HEK293 (cell line): ENCODE measurements around the gene TRA2A.

Source experiments
- BCL11A ChIP-seq: fragments of 450-650 bp; formaldehyde crosslinking; IDR thresholded peaks from 2 replicates; pipeline ENCODE4 v1.5.1; 2016; ENCODE audit warnings: low read depth, missing biosample characterization, missing genetic modification characterization
- BCL11B ChIP-seq: fragments of 450-650 bp; formaldehyde crosslinking; IDR thresholded peaks from 2 replicates; pipeline ENCODE4 v1.5.1; 2016; ENCODE audit warnings: low read depth, missing biosample characterization, missing genetic modification characterization
- EGR2 ChIP-seq: fragments of 450-650 bp; formaldehyde crosslinking; IDR thresholded peaks from 2 replicates; pipeline ENCODE4 v1.5.1; 2016; ENCODE audit warnings: low read depth, missing biosample characterization, missing genetic modification characterization
- FEZF1 ChIP-seq: fragments of 450-650 bp; formaldehyde crosslinking; IDR thresholded peaks from 2 replicates; pipeline ENCODE4 v1.5.1; 2016; ENCODE audit warnings: missing biosample characterization, missing genetic modification characterization
- GLI4 ChIP-seq: fragments of 450-650 bp; formaldehyde crosslinking; IDR thresholded peaks from 2 replicates; pipeline ENCODE4 v1.5.1; 2016; ENCODE audit warnings: missing biosample characterization, missing genetic modification characterization
- KLF1 ChIP-seq: fragments of 450-650 bp; formaldehyde crosslinking; IDR thresholded peaks from 2 replicates; pipeline ENCODE4 v1.5.1; 2016; ENCODE audit warnings: missing biosample characterization, missing genetic modification characterization
- MYNN ChIP-seq: fragments of 450-650 bp; formaldehyde crosslinking; IDR thresholded peaks from 2 replicates; pipeline ENCODE4 v1.5.1; 2016; ENCODE audit warnings: missing biosample characterization, missing genetic modification characterization, borderline replicate concordance
- SCRT2 ChIP-seq: fragments of 450-650 bp; formaldehyde crosslinking; IDR thresholded peaks from 2 replicates; pipeline ENCODE4 v1.5.1; 2016; ENCODE audit warnings: missing biosample characterization, missing genetic modification characterization
- SP7 ChIP-seq: fragments of 450-650 bp; formaldehyde crosslinking; IDR thresholded peaks from 2 replicates; pipeline ENCODE4 v1.5.1; 2016; ENCODE audit warnings: missing biosample characterization, missing genetic modification characterization
- TCF7L2 ChIP-seq: IDR thresholded peaks from 2 replicates; pipeline ENCODE4 v1.6.1; 2011; ENCODE audit warnings: low read depth, mild to moderate bottlenecking, inconsistent platforms, low read length, moderate library complexity, borderline replicate concordance
- WT1 ChIP-seq: fragments of 450-650 bp; formaldehyde crosslinking; IDR thresholded peaks from 2 replicates; pipeline ENCODE4 v1.5.1; 2016; ENCODE audit warnings: missing biosample characterization, missing genetic modification characterization
- ZBTB48 ChIP-seq: fragments of 450-650 bp; formaldehyde crosslinking; IDR thresholded peaks from 2 replicates; pipeline ENCODE4 v1.5.1; 2016; ENCODE audit warnings: missing biosample characterization, missing genetic modification characterization
- ZIC2 ChIP-seq: fragments of 450-650 bp; formaldehyde crosslinking; IDR thresholded peaks from 2 replicates; pipeline ENCODE4 v1.5.1; 2016; ENCODE audit warnings: missing biosample characterization, missing genetic modification characterization
- ZNF133 ChIP-seq: fragments of 450-650 bp; formaldehyde crosslinking; IDR thresholded peaks from 2 replicates; pipeline ENCODE4 v1.5.1; 2016; ENCODE audit warnings: missing biosample characterization, missing genetic modification characterization
- ZNF184 ChIP-seq: fragments of 450-650 bp; IDR thresholded peaks from 2 replicates; pipeline ENCODE4 v1.5.1; 2018; ENCODE audit warnings: missing biosample characterization, mild to moderate bottlenecking, missing genetic modification characterization
- ZNF239 ChIP-seq: fragments of 450-650 bp; formaldehyde crosslinking; IDR thresholded peaks from 2 replicates; pipeline ENCODE4 v1.5.1; 2016; ENCODE audit warnings: missing biosample characterization, missing genetic modification characterization
- ZNF24 ChIP-seq: fragments of 450-650 bp; formaldehyde crosslinking; IDR thresholded peaks from 2 replicates; pipeline ENCODE4 v1.5.1; 2016; ENCODE audit warnings: missing biosample characterization, missing genetic modification characterization
- ZNF292 ChIP-seq: fragments of 450-650 bp; formaldehyde crosslinking; IDR thresholded peaks from 2 replicates; pipeline ENCODE4 v1.5.1; 2016; ENCODE audit warnings: low read depth, missing biosample characterization, missing genetic modification characterization, borderline replicate concordance
- ZNF350 ChIP-seq: fragments of 450-650 bp; formaldehyde crosslinking; IDR thresholded peaks from 2 replicates; pipeline ENCODE4 v1.5.0; 2017; ENCODE audit warnings: missing biosample characterization, mild to moderate bottlenecking, missing genetic modification characterization
- ZNF354C ChIP-seq: fragments of 450-650 bp; formaldehyde crosslinking; IDR thresholded peaks from 2 replicates; pipeline ENCODE4 v1.5.1; 2016; ENCODE audit warnings: missing biosample characterization, missing genetic modification characterization, low read depth, borderline replicate concordance
- ZNF473 ChIP-seq: fragments of 450-650 bp; formaldehyde crosslinking; IDR thresholded peaks from 2 replicates; pipeline ENCODE4 v1.5.1; 2017; ENCODE audit warnings: missing biosample characterization, missing genetic modification characterization
- ZNF555 ChIP-seq: fragments of 450-650 bp; formaldehyde crosslinking; conservative IDR thresholded peaks from 2 replicates; pipeline ENCODE4 v1.5.1; 2017; ENCODE audit warnings: missing biosample characterization, mild to moderate bottlenecking, missing genetic modification characterization, inconsistent platforms
- ZNF558 ChIP-seq: fragments of 450-650 bp; formaldehyde crosslinking; IDR thresholded peaks from 2 replicates; pipeline ENCODE4 v1.5.1; 2016; ENCODE audit warnings: missing biosample characterization, missing genetic modification characterization
- ZNF621 ChIP-seq: fragments of 450-650 bp; formaldehyde crosslinking; IDR thresholded peaks from 2 replicates; pipeline ENCODE4 v1.5.1; 2017; ENCODE audit warnings: missing biosample characterization, missing genetic modification characterization
- ZNF704 ChIP-seq: fragments of 450-650 bp; formaldehyde crosslinking; IDR thresholded peaks from 2 replicates; pipeline ENCODE4 v1.5.1; 2016; ENCODE audit warnings: missing biosample characterization, missing genetic modification characterization
- ZNF768 ChIP-seq: fragments of 450-650 bp; formaldehyde crosslinking; IDR thresholded peaks from 2 replicates; pipeline ENCODE4 v1.5.1; 2018; ENCODE audit warnings: missing biosample characterization, mild to moderate bottlenecking, missing genetic modification characterization
- TF ChIP-seq, protein P1 (sequence below): fragments of 450-650 bp; IDR thresholded peaks from 2 replicates; pipeline ENCODE4 v1.5.1; 2018; ENCODE audit warnings: missing biosample characterization, mild to moderate bottlenecking, missing genetic modification characterization
- TF ChIP-seq, protein P2 (sequence below): fragments of 450-650 bp; formaldehyde crosslinking; IDR thresholded peaks from 2 replicates; pipeline ENCODE4 v1.5.1; 2017; ENCODE audit warnings: missing biosample characterization, missing genetic modification characterization
- TF ChIP-seq, protein P3 (sequence below): fragments of 450-650 bp; formaldehyde crosslinking; IDR thresholded peaks from 2 replicates; pipeline ENCODE4 v1.5.1; 2016; ENCODE audit warnings: missing biosample characterization, missing genetic modification characterization
- TF ChIP-seq, protein P4 (sequence below): fragments of 450-650 bp; formaldehyde crosslinking; IDR thresholded peaks from 2 replicates; pipeline ENCODE4 v1.5.0; 2017; ENCODE audit warnings: missing biosample characterization, missing genetic modification characterization, borderline replicate concordance

The TRA2A gene

DNA sequence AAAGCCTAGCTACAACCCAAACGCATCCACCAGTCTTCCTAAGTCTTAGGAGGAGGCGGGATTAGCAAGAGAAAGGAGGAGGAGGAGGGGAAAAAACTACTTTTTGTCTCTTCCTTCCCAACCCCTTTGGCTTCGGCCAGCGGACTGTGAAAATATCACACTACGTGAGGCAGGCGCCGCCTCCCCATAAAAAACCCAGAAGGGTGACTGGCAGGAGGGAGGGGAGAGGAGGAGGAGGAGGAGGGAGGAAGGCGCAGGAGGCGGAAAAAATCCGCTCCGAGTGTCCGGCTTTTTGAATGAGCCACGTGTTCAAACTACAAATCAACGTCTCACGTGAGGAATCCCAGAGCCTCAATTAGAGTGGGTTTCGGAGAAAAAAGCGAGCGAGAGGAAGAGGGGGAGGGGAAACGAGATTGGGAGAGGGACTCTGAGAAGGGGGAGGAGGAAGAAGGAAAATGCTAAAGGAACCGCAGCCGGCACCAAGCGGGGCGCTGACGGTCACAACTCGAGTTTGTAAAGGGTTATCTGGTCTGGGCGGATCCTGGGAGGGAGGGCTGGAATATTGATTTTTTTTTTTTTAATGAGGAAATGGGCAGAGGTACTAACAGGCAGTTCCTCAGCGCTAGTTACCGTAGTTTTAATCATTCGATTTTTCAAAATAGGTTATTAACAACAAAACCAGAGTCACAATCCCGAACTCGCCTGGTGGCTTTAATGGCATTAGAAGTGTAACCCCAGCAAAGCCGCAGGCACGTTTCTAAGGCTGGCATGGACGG is 61.3 kb downstream of the TRA2A start, which contains the start of gene IGF2BP3 (continued):
- TF ChIP-seq ZNF704 (tag by site-specific recombination) (no peak), ZNF292 (no peak), ZNF354C (tag by site-specific recombination) (no peak), SCRT2 (tag by site-specific recombination) (no peak), ZNF768 (tag by site-specific recombination) (no peak), BCL11B (tag by site-specific recombination) (peak; percentile 98), EGR2 (tag by site-specific recombination) (peak; percentile 94), ZIC2 (tag by site-specific recombination) (peak; percentile 55), WT1 (tag by site-specific recombination) (peak; percentile 87), BCL11A (peak; percentile 98), TCF7L2 (peak; percentile 11; the same call in 1 of the 2 replicates), GLI4 (no peak), ZNF133 (tag by site-specific recombination) (no peak), ZNF558 (peak; percentile 61), ZNF350 (no peak), ZNF24 (peak; percentile 97), SP7 (peak; percentile 98), ZNF239 (tag by site-specific recombination) (no peak), FEZF1 (tag by site-specific recombination) (peak; percentile 85), ZNF555 (tag by site-specific recombination) (no peak), MYNN (0 out of 2 replicates have a peak, but pooled peaks have one; percentile 35), ZBTB48 (tag by site-specific recombination) (no peak), ZNF473 (tag by site-specific recombination) (no peak), KLF1 (tag by site-specific recombination) (peak; percentile 91), ZNF184 (tag by site-specific recombination) (no peak), ZNF621 (tag by site-specific recombination) (no peak)
- TF ChIP-seq, protein P1, sequence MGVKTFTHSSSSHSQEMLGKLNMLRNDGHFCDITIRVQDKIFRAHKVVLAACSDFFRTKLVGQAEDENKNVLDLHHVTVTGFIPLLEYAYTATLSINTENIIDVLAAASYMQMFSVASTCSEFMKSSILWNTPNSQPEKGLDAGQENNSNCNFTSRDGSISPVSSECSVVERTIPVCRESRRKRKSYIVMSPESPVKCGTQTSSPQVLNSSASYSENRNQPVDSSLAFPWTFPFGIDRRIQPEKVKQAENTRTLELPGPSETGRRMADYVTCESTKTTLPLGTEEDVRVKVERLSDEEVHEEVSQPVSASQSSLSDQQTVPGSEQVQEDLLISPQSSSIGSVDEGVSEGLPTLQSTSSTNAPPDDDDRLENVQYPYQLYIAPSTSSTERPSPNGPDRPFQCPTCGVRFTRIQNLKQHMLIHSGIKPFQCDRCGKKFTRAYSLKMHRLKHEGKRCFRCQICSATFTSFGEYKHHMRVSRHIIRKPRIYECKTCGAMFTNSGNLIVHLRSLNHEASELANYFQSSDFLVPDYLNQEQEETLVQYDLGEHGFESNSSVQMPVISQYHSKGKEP, result no peak; the same call in 1 of the 2 replicates
- TF ChIP-seq, protein P2, sequence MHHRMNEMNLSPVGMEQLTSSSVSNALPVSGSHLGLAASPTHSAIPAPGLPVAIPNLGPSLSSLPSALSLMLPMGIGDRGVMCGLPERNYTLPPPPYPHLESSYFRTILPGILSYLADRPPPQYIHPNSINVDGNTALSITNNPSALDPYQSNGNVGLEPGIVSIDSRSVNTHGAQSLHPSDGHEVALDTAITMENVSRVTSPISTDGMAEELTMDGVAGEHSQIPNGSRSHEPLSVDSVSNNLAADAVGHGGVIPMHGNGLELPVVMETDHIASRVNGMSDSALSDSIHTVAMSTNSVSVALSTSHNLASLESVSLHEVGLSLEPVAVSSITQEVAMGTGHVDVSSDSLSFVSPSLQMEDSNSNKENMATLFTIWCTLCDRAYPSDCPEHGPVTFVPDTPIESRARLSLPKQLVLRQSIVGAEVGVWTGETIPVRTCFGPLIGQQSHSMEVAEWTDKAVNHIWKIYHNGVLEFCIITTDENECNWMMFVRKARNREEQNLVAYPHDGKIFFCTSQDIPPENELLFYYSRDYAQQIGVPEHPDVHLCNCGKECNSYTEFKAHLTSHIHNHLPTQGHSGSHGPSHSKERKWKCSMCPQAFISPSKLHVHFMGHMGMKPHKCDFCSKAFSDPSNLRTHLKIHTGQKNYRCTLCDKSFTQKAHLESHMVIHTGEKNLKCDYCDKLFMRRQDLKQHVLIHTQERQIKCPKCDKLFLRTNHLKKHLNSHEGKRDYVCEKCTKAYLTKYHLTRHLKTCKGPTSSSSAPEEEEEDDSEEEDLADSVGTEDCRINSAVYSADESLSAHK, result peak; percentile 85; the same call in 1 of the 2 replicates
- TF ChIP-seq, protein P3, sequence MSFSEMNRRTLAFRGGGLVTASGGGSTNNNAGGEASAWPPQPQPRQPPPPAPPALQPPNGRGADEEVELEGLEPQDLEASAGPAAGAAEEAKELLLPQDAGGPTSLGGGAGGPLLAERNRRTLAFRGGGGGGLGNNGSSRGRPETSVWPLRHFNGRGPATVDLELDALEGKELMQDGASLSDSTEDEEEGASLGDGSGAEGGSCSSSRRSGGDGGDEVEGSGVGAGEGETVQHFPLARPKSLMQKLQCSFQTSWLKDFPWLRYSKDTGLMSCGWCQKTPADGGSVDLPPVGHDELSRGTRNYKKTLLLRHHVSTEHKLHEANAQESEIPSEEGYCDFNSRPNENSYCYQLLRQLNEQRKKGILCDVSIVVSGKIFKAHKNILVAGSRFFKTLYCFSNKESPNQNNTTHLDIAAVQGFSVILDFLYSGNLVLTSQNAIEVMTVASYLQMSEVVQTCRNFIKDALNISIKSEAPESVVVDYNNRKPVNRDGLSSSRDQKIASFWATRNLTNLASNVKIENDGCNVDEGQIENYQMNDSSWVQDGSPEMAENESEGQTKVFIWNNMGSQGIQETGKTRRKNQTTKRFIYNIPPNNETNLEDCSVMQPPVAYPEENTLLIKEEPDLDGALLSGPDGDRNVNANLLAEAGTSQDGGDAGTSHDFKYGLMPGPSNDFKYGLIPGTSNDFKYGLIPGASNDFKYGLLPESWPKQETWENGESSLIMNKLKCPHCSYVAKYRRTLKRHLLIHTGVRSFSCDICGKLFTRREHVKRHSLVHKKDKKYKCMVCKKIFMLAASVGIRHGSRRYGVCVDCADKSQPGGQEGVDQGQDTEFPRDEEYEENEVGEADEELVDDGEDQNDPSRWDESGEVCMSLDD, result peak; percentile 80
- TF ChIP-seq, protein P4, sequence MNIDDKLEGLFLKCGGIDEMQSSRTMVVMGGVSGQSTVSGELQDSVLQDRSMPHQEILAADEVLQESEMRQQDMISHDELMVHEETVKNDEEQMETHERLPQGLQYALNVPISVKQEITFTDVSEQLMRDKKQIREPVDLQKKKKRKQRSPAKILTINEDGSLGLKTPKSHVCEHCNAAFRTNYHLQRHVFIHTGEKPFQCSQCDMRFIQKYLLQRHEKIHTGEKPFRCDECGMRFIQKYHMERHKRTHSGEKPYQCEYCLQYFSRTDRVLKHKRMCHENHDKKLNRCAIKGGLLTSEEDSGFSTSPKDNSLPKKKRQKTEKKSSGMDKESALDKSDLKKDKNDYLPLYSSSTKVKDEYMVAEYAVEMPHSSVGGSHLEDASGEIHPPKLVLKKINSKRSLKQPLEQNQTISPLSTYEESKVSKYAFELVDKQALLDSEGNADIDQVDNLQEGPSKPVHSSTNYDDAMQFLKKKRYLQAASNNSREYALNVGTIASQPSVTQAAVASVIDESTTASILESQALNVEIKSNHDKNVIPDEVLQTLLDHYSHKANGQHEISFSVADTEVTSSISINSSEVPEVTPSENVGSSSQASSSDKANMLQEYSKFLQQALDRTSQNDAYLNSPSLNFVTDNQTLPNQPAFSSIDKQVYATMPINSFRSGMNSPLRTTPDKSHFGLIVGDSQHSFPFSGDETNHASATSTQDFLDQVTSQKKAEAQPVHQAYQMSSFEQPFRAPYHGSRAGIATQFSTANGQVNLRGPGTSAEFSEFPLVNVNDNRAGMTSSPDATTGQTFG, result no peak
